Panc1 (cell line): ENCODE results near the gene KRT15.

Experiments
- POLR2AphosphoS5 ChIP-seq: IDR thresholded peaks from 2 replicates; pipeline ENCODE4 v1.6.1; 2012; ENCODE audit warnings: mild to moderate bottlenecking, low read depth, low read length, moderate library complexity
- TF ChIP-seq, protein P1 (sequence below): fragments of 450-650 bp; IDR thresholded peaks from 2 replicates; pipeline ENCODE4 v1.5.1; 2017; ENCODE audit warnings: mild to moderate bottlenecking
- TF ChIP-seq, protein P2 (sequence below), 2 experiments: IDR thresholded peaks; 2 replicates each; pipeline ENCODE4 v1.6.1; 2011 to 2012; ENCODE audit warnings: low read depth in 2 of 2, control low read depth in 1 of 2, low read length in 1 of 2, mild to moderate bottlenecking in 1 of 2, moderate library complexity in 1 of 2; ENCODE audit not compliant: insufficient read depth in 1 of 2

DNA sequence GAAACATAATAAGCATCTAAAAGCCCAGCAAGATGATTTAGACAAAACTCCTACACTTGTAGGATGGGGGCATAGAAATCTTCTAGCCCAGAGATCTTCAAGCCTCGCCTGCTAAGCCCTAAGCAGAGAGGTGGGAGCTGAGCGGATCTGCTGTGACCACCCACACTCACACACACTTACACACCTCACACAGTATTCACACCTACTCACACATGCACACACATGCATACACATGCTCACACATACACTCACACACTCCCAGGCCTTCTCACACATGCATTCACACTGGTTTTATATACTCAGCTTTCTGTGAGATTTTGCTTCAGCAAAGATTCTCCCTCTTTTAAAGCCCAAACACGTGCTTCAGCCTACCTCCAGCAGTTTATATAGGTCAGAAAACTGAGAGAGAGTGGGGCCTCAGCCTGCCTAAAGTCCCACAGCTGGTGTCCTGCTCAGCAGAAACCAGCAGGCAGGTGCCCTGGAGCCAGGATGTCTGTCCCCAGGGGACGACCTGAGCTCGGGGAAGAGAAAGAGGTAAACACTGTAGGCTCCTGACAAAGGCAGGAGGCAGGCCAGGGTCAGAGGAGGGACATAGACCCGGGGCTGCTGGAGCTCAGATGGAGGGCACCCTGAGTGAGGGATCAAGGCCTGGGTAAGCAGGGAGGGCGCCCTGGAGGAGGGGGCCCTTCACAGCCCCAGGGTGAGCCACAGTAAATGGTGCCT is 21.4 kb upstream of the KRT15 start:
- TF ChIP-seq, protein P1, sequence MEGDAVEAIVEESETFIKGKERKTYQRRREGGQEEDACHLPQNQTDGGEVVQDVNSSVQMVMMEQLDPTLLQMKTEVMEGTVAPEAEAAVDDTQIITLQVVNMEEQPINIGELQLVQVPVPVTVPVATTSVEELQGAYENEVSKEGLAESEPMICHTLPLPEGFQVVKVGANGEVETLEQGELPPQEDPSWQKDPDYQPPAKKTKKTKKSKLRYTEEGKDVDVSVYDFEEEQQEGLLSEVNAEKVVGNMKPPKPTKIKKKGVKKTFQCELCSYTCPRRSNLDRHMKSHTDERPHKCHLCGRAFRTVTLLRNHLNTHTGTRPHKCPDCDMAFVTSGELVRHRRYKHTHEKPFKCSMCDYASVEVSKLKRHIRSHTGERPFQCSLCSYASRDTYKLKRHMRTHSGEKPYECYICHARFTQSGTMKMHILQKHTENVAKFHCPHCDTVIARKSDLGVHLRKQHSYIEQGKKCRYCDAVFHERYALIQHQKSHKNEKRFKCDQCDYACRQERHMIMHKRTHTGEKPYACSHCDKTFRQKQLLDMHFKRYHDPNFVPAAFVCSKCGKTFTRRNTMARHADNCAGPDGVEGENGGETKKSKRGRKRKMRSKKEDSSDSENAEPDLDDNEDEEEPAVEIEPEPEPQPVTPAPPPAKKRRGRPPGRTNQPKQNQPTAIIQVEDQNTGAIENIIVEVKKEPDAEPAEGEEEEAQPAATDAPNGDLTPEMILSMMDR: no peak
- no peak for TF ChIP-seq POLR2AphosphoS5
- TF ChIP-seq, protein P2, sequence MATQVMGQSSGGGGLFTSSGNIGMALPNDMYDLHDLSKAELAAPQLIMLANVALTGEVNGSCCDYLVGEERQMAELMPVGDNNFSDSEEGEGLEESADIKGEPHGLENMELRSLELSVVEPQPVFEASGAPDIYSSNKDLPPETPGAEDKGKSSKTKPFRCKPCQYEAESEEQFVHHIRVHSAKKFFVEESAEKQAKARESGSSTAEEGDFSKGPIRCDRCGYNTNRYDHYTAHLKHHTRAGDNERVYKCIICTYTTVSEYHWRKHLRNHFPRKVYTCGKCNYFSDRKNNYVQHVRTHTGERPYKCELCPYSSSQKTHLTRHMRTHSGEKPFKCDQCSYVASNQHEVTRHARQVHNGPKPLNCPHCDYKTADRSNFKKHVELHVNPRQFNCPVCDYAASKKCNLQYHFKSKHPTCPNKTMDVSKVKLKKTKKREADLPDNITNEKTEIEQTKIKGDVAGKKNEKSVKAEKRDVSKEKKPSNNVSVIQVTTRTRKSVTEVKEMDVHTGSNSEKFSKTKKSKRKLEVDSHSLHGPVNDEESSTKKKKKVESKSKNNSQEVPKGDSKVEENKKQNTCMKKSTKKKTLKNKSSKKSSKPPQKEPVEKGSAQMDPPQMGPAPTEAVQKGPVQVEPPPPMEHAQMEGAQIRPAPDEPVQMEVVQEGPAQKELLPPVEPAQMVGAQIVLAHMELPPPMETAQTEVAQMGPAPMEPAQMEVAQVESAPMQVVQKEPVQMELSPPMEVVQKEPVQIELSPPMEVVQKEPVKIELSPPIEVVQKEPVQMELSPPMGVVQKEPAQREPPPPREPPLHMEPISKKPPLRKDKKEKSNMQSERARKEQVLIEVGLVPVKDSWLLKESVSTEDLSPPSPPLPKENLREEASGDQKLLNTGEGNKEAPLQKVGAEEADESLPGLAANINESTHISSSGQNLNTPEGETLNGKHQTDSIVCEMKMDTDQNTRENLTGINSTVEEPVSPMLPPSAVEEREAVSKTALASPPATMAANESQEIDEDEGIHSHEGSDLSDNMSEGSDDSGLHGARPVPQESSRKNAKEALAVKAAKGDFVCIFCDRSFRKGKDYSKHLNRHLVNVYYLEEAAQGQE (IDR thresholded peaks at IDR 0.05; ENCODE audit: insufficient read depth in 1 of 2, low read depth in 2 of 2, low read length in 1 of 2): no peak
